NCI-H2171 (cell line): ENCODE data around the gene NAA60.
"Not testable (repeated sequence)": the region's sequence is repeated elsewhere in the genome, so short reads cannot be mapped to it uniquely, and the experiment has no call there.

Source experiments
- DNase-seq: peaks from one replicate; lab custom pipeline; 2025; lab: John Stamatoyannopoulos, UW

Gene NAA60

DNA sequence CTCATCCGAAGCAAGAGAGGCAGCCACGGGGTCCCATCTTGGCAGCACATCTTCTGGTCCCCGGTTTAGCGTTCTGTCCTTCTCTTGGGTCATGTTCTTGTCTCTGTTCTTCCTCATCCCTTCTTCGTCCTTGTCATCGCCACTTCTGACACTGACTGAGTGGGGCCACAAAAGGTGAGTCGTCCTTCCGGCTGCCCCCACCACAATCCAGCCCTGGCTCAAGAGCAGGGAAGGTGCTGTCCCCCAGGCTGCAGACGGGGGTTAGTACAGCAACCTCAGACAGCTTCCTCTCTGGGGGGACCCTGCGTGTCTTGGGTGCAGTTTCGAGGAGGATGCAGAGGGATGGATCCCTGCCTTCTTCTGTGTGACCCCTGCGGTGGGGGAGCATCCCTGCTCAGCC, 21.8 kb downstream of the NAA60 start:
- no peak for DNase-seq

DNA sequence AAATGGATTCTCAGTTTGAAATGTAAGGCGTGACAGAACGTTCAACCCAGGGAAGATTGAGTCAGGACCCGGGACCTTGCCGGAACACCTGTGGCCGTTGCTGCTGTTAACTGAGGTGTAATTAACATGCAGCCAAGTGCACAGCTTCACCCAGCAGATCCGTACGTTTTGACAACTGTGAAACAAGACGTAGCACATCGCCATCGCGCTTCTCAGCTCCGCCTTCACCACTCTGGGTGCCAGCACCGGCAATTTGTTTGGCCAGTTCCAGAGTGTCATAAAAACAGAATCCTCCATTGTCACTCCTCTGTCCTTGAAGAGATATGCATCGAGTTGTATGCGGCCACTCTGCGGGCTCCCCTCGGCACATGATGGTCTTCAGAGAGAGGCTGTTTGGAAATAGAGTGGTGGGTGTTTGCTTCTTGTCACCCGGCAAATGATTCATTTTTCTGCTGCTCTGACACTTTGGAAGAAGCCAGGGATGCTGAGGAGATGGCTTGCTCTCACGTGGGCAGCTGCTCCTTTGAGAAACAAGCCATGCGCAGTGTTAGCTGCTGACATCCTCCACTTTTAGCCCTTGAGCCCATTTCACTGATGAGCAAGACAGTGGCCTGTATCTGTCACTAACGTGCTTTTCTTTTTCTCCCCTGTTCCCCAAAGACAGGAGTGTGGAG, 22.6 kb downstream of the NAA60 start:
- no peak for DNase-seq

DNA sequence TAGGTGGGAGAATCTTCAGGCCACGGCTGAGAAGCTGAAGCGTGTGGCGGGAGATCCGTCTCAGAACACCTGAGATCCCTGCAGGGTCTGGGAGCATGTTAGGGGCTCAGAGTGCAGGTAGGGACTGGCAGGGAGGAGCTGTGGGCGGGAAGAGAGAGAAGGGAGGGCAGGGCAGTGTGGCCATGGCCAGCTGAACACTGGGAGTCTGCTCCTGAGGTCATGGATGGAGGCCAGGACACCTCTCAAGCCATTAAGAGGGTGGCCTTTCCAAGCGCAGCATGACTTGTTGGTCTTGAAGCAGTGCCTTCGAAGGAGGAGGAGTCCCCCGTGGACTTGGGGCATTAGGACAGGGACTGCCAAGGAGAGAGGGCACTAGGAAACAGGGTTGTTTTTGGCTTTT, 23.7 kb downstream of the NAA60 start:
- no peak for DNase-seq

DNA sequence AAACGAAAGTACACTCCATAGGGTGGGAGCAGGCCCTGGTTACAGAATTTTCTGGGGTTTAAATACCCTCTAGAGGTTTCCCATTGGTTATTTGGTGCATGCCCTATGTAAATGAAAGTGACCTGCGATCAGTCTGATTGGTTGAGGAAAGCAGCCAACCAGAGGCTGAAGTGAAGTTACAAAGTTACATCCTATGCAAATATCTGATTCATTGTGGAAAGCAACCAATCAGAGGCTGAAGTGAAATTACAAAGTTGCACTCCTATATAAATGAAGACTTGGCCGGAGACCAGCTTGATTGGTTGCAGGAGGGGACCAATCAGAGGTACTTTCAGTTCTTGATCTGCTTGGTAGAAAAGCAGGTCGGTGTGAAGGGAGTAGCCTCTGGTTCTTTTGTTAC, 24.4 kb downstream of the NAA60 start:
- DNase-seq: no peak

DNA sequence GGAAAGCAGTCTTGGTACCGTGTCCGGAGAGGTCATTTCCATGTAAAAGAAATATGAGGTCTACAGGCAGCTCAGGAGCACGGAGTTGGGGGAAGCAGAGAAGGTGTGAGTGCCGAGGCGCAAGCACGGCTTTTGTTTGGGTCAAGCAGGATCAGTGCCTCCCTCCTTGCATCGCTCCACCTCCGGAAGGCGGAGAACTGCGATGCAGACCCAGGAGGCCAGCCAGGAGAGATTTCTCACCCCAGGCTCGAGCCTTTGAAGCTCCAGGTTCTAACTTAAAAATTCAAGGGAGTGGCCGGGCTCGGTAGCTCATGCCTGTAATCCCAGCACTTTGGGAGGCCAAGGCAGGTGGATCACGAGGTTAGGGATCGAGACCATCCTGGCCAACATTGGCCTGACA, 25.0 kb downstream of the NAA60 start:
- no peak for DNase-seq

DNA sequence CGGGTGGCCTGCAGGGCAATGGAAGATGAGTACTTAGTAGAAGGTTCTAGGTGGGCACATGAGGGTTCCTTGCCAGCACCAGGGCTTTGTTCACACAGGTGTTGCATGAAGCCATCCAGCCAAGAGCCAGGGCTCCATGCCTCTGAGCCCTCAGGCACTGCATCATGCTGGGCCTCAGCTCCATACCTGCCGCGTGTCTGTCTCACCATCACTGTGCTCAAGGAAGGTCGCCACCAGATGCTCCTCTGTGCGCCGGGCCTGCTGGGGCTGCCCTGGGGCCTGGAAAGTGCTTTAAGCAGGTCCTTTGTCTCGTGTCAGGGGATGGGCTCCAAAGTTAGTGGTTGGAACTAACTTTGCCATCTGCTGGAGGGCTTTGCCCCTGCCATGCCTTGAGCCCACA, 26.3 kb downstream of the NAA60 start:
- no peak for DNase-seq

DNA sequence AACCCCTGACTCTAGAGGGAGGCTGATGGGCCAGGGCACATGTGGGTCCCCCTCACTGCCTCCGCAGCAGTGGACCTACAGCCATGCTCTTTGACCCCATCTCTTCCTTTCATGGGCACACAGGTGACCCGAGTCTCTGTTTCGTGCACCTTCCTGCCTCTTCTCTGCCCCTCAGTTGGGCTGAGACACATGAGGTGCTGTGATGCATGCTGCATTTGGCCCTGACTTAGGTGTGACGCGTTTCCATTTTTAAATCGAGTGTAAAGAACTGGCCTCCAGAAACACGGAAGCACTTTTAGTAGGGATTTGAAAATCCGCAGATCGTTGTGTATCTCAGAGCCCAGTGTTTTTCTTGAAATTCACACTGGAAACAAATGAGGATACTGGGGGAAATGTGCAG, 27.2 kb downstream of the NAA60 start:
- DNase-seq: no peak

DNA sequence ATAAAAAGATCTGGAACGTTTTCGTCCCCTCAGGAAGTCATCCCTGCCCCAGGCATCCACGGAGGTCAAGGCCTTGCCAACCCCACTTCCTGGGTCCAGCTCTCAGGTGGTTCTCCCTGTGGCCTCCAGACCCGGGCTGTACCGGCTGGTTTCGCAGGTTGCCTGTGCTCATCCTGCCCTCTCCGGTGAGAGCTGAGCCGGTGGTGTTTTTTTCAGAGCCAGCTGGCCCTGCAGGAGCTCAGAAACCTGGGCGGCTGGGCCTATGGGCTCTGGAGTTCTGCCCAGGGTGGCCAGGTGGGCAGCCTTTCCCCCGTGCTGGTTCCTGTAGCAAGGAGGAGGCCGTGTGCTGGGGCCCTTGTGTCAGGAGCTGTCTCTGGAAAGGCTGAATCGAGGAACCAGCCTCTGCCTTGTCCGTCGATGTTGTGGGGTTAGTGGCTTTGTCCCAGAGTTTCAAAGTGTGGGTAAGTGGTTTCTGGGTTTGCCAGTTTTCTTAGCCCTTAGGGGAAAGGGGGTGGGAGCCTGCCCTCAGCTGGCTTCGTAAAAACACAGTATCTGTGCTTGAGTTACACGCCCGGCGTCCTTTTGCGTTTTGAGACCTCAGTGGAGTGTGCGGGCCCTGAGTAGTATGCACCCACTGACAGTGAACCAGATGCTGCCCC, 28.2 kb downstream of the NAA60 start:
- no peak for DNase-seq

DNA sequence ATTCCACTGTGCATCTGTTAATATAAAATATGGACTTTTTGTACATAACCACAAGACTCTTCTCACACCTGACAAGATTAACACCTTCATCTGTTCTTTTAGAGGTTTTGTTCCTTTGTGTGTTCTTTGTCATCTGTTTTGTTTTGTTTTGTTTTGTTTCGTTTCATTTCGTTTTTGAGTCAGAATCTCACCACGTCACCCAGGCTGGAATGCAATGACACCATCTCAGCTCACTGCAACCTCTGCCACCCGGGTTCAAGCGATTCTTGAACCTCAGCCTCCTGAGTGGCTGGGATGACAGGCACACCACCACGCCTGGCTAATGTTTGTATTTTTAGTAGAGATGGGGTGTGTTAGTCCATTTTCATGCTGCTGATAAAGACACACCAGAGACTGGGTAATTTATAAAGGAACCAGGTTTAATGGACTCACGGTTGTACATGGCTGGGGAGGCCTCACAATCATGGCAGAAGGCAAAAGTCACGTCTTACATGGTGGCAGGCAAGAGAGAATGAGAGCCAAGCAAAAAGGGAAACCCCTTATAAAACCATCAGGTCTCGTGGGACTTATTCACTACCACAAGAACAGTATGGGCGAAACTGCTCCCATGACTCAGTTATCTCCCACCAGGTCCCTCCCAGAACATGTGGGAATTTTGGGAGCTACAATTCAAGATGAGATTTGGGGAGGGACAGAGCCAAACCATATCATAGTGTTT, 29.6 kb downstream of the NAA60 start:
- no peak for DNase-seq

DNA sequence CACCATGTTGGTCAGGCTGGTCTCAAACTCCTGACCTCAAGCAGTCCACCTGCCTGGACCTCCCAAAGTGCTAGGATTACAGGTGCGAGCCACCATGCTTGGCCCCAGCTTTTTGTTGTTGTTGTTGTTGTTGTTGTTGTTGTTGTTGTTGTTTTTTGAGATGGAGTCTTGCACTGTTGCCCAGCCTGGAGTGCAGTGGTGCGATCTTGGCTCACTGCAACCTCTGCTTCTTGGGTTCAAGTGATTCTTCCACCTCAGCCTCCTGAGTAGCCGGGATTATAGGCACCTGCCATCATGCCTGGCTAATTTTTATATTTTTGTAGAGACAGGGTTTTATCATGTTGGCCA, 30.1 kb downstream of the NAA60 start:
- not testable (repeated sequence) for DNase-seq

DNA sequence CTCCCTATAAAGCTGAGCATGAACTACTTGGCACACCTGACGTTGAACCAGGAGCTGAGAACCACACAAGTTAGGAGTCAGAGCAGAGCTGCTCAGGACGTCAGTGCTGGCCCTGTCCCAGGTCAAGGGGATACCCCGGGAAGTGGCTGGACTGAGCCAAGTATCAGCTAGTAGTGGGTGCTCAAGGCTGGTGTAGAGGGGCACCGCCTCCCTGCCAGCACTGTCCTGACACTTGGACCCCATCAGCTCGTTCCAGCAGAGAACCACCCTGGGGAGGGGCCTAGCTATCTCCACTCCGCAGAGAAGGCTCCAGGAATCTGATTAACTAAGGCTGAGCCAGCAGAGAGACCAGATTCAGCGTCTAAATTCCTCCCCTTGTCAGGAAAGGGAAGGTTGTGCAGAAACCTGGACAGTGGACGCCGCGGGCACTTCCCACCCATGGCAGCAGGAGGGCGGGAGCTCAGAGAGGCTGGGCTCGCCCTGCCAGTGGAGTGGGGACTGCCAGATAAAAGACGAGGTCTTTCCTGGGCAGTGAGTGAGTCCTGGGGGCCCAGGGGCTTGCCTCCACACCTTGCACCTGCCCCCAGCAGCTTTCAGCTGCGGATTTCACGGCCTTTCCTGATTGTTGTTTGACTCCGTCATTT, 30.8 kb downstream of the NAA60 start:
- DNase-seq: no peak

DNA sequence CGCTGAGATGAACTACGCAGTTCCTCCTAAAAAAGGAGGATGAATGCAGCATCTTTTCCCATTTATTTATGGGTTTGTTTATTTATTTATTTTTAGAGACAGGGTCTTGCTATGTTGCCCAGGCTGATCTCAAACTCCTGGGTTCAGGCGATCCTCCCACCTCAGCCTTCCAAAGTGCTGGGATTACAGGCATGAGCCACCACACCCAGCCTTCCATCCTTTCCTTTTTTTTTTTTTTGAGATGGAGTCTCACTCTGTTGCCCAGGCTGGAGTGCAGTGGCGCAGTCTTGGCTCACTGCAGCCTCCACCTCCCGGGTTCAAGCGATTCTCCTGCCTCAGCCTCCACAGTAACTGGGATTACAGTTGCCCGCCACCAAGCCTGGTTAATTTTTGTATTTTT, 31.4 kb downstream of the NAA60 start:
- not testable (repeated sequence) for DNase-seq

DNA sequence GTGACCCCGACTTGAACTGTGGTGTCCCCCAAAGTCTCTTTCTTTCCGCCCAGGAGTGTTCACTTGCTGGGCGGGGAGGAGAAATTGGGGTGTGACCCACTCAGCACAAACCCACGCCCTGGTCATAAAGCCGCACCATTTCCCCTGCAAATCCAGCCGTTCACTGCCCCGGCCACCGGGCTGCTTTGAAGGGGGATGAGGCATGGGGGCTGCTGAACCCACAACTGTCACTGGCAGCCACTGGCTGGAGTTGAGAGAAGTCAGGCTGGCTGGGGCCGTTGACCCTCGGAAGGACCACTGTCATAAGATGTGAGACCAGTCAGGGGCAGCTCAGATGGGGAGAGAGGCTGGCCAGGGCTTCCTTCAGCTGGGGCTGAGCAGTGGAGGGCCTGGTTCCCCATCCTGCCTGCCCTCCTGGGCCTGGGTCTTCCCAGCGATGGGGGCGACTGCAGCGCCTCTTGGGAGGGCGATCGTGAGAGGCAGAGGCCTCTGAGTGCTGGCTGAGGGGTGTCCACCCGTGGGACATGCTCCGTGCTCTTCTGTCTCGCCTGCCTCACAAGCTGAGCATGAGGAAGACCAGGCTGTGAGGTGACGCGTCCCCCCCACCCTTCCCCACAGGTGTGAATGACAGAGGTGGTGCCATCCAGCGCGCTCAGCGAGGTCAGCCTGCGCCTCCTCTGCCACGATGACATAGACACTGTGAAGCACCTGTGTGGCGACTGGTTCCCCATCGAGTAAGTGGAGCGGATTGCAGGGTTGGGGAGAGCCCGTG, 32.3 kb downstream of the NAA60 start:
- no peak for DNase-seq

DNA sequence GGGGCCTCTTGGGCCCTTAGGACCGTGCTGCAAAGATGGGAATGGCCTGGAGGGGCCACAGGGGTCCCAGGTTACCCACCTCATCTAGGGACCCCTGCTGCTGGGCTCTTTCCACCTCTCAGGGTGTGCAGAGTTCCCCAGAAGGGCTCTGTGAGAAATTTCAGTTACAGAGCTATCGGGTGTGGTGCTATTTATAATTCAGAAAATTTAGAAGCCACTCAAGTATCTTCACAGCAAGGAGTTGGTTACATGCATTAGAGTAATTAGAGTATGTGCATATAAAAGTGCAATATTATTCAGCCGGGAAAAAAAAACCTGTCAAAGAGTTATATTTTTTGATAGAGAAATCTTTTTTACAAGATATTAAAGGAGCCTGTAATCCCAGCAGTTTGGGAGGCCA, 32.9 kb downstream of the NAA60 start:
- DNase-seq: no peak

DNA sequence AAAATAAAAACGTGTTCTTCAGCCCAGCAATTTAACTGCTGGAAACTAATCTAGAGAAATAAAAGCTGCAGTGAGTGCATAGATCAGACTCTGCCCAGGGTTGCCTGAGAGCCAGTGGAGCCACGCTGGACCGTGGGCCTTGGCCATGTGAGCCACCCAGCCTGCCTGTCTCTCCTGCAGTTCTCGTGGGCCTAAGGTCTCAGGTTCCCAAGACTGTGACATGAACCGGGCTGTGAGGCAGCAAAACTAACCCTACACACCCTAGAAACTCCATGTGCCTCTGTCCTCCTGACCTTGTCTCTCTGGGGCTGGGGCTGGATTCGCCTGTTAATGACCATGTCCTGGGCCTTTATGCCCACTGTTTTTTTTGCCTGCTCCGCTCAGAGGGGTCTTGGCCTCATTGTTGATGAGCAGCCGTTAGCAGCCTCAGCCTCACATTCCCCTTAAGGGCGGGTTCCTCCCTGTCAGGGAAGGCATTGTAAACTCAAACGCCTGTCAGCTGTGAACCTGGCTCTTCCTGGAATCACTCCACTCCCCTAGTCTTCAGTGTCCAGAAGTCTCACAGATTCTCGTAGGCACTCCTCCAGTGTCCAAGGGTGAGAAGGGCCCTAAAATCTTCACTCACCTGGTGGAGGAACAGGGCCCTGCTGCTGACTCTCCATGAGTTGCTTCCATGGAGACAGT, 34.9 kb downstream of the NAA60 start:
- DNase-seq: no peak

DNA sequence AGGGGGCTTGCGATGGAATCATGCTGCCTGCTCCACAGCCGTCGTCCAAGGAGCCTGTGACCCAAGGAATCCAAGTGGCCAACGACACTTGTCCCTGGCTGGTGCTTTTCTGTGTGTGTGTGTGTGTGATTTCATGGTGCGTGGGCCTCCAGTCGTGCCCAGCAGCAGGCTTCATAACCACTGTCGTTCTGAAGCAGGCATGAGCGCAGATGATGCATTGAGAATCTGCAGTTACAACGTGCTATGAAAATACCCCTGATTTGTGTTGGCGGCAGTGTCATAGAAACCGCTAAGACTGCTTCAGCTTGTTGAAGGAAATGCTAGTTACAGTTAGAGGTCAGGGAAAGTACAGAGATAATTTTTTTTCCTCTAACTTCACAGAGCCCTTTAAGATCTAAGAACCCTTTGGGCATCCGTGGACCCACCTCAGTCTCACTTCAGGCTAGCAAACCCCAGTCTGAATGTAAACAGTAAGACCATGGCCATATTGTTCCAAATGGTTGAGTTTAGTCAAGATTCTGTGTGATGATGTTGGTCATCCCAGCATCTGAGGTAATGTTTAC, 36.3 kb downstream of the NAA60 start:
- no peak for DNase-seq

DNA sequence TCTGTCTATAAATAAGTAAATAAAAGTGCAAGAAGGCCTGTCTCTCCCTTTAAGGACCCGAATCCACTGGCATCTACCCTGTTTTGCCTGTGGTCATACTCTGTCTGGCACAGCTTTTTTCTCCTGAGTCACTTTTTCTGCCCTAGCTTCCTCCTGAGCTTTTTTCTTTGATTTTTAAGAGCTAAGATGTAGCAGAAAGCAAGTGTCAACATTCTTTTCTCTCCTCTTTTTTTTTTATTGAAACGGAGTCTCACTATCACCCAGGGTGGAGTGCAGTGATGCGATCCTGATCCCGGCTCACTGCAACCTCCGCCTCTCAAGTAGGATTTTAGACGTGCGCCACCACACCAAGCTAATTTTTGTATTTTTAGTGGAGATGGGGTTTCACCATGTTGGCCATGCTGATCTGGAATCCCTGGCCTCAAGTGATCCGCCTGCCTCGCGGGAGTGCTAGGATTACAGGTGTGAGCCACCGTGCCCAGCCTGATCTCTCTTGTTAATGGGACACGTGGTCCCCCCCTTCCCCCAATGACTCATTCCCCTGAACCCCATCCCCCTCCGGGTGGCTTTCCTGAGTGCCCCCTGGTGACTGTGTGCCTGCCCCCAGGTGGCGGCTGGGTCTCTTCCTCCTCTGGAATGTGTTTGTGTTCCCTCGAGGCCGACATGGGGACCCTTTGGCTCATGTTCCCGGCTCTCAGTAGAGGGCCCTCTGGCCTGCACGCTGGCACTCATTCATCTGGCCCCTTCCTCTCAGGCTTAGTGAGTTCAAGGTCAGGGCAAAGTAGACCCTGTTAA, 37.6 kb downstream of the NAA60 start:
- DNase-seq: no peak

DNA sequence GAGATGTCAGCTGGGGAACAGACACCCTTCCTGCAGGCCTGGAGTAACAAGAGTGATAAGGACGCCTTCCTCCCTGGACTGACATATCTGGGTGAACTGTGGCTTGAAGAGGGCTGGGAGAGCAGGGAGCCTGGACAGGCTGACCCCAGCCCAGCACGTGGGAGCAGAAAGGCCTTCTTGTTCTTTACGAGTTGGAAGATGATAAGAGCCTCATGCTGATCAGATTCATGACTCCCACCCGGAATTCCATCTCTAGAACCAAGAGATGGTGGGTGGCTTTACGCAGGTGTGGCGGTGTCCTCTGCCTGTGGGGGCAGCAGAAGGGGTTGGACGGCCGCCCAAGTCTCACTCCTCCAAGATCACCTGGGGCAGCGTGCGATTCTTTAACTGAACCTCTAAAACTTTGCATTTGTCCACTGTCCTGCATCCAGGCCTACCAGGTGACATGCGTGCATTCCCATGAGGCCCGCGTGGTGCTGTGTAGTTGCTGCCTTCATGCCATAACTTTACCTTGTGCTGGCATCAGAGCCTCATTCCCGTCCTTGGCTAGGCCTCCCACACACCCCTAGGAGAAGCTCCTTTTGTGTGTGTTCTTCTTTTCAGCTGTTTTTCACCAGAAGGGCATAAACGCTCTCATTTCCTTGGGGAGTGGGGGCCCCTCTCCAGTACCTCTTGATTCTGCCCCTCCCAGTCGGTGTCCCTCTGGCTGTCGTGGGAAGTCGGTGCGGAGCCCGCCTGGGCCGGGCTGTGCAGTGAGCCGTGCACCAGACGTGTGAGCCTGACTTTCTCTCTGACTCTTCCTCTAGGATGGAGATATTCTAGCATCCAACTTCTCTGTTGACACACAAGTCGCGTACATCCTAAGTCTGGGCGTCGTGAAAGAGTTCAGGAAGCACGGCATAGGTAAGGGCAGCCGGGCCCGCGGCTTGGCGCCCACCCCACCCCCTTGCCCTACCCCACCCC, 38.5 kb downstream of the NAA60 start:
- no peak for DNase-seq

DNA sequence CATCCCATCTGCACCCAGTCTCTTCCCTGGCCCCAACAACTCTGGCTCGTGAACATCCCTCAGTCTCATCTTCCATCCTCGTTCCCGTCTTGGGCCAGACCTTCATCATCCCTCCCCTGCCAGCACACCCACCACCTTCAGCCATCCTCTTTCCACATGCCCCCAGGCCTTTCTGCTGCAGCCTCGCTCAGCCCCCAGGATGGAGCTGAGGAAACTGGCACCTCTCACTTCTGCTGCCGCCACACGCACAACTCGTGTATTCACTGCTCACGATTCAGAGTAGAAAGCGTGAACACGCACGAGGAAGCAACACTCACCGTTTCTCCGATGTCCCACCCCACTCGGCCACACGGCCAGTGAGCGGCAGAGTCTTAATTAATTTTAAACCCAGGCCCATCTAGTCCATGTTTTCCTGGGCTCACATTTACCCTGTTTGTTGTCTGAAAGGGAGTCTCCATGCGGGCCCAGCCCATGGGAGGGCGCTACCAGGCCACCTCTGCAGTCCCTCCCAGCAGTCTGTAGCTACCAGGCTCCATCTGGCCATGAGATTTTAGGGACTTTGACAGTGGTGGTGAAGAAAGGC, 39.3 kb downstream of the NAA60 start:
- no peak for DNase-seq
